H1 (cell line): Measurements from ENCODE around the gene LY6G6C.

Source experiments
- BACH1 ChIP-seq: IDR thresholded peaks from 2 replicates; pipeline ENCODE4 v1.6.1; 2012; ENCODE audit warnings: low read length, improper control_type of control experiment
- CTCF ChIP-seq, 3 experiments: IDR thresholded peaks; 1 replicate in 2 of 3; 2 replicates in 1 of 3; pipeline versions ENCODE4 v1.5.1 to v1.6.1; 2011; ENCODE audit warnings: low read length in 3 of 3, mild to moderate bottlenecking in 3 of 3, inconsistent platforms in 2 of 3, low read depth in 1 of 3, moderate library complexity in 1 of 3; ENCODE audit not compliant: insufficient read depth in 1 of 3; ENCODE audit errors: control extremely low read depth in 1 of 3
- EGR1 ChIP-seq: IDR thresholded peaks from 2 replicates; pipeline ENCODE4 v1.6.1; 2011; ENCODE audit warnings: low read depth, low read length, borderline replicate concordance
- EP300 ChIP-seq, 2 experiments: IDR thresholded peaks; 1 replicate in 1 of 2; 2 replicates in 1 of 2; pipeline ENCODE4 v1.6.1; 2011 to 2012; ENCODE audit warnings: low read depth in 2 of 2, low read length in 2 of 2, mild to moderate bottlenecking in 2 of 2, borderline replicate concordance in 1 of 2, inconsistent platforms in 1 of 2, moderate library complexity in 1 of 2
- NRF1 ChIP-seq: IDR thresholded peaks from 2 replicates; pipeline ENCODE4 v1.6.1; 2011; ENCODE audit warnings: mild to moderate bottlenecking, low read depth, low read length, improper control_type of control experiment
- POLR2A ChIP-seq, 2 experiments: IDR thresholded peaks; 1 replicate in 1 of 2; 2 replicates in 1 of 2; pipeline ENCODE4 v1.6.1; 2011; ENCODE audit warnings: low read depth in 2 of 2, low read length in 2 of 2, mild to moderate bottlenecking in 2 of 2; ENCODE audit errors: control extremely low read depth in 1 of 2
- POLR2AphosphoS5 ChIP-seq: IDR thresholded peaks from 2 replicates; pipeline ENCODE4 v1.6.1; 2011; ENCODE audit warnings: low read depth, low read length
- RAD21 ChIP-seq, 2 experiments: IDR thresholded peaks in 1 of 2; conservative IDR thresholded peaks in 1 of 2; 2 replicates each; pipeline ENCODE4 v1.6.1; 2011; ENCODE audit warnings: low read depth in 2 of 2, low read length in 2 of 2, improper control_type of control experiment in 1 of 2, inconsistent platforms in 1 of 2, mild to moderate bottlenecking in 1 of 2, moderate library complexity in 1 of 2
- RFX5 ChIP-seq: IDR thresholded peaks from 2 replicates; pipeline ENCODE4 v1.6.1; 2011; ENCODE audit warnings: low read depth, low read length, improper control_type of control experiment, borderline replicate concordance
- SP1 ChIP-seq: IDR thresholded peaks from 2 replicates; pipeline ENCODE4 v1.6.1; 2011; ENCODE audit warnings: low read depth, low read length
- USF2 ChIP-seq: IDR thresholded peaks from 2 replicates; pipeline ENCODE4 v1.6.1; 2011; ENCODE audit warnings: low read length, improper control_type of control experiment
- YY1 ChIP-seq: IDR thresholded peaks from 2 replicates; pipeline ENCODE4 v1.6.1; 2011; ENCODE audit warnings: low read depth, mild to moderate bottlenecking, low read length

GRCh38 chr6:31725502-31726350 lies 4.2 kb upstream of the LY6G6C start:
- no peak for TF ChIP-seq POLR2A (IDR thresholded peaks at IDR 0.05; ENCODE audit: control extremely low read depth in 1 of 2, low read depth in 2 of 2, low read length in 2 of 2)
- TF ChIP-seq EP300 (IDR thresholded peaks at IDR 0.05; ENCODE audit: borderline replicate concordance in 1 of 2, low read depth in 2 of 2, low read length in 2 of 2), result no peak
- TF ChIP-seq USF2, result no peak
- TF ChIP-seq RAD21 (IDR thresholded peaks at IDR 0.05 in 1 of 2, conservative IDR thresholded peaks at IDR 0.05 in 1 of 2; ENCODE audit: low read depth in 2 of 2, low read length in 2 of 2), result no peak
- TF ChIP-seq CTCF (IDR thresholded peaks at IDR 0.05; ENCODE audit: control extremely low read depth in 1 of 3, insufficient read depth in 1 of 3, low read depth in 1 of 3, low read length in 3 of 3), result no peak
- TF ChIP-seq RFX5, result no peak
- TF ChIP-seq POLR2AphosphoS5, result no peak
- TF ChIP-seq EGR1, result no peak
- TF ChIP-seq NRF1, result no peak
- TF ChIP-seq SP1, result no peak
- no peak for TF ChIP-seq YY1
- no peak for TF ChIP-seq BACH1
